Esophagus squamous epithelium (tissue), 4 donors: Measurements from ENCODE around the gene ZNF185.

ENCODE experiments used
- POLR2A ChIP-seq, 4 donors: fragments of 450-650 bp; IDR thresholded peaks; one replicate each; pipeline ENCODE4 v1.6.1; 2017; ENCODE audit warnings: antibody characterized with exemption in 4 of 4, mild to moderate bottlenecking in 4 of 4, moderate library complexity in 3 of 4
- TF ChIP-seq, protein P1 (sequence below), 6 experiments: fragments of 450-650 bp in 4 of 6; fragments of 200-600 bp in 2 of 6; sonication (generic) in 2 of 6; IDR thresholded peaks; one replicate each; pipeline ENCODE4 v1.5.1; 2016 to 2019; ENCODE audit warnings: antibody characterized with exemption in 6 of 6, mild to moderate bottlenecking in 4 of 6, moderate library complexity in 4 of 6

DNA sequence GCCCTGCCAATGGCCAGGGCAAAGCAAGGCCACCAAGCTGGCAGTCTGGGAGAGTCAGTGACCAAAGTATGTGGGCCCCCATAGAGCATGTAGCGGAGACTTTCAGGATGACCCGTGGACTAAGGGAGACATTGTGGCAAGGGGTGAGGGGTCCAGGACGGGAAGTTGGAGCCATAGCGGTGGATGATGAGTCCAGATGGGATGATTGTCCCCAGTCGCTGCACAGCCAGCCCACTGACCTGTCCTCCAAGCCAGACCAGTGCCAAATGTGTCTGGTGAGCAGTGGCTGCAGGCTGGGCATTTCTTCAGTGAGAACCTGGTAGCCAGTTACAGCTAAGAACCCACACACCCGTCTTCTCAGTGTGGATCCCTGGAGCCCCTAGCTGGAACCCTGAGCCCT lies 34.3 kb downstream of the ZNF185 start:
- TF ChIP-seq, protein P1, sequence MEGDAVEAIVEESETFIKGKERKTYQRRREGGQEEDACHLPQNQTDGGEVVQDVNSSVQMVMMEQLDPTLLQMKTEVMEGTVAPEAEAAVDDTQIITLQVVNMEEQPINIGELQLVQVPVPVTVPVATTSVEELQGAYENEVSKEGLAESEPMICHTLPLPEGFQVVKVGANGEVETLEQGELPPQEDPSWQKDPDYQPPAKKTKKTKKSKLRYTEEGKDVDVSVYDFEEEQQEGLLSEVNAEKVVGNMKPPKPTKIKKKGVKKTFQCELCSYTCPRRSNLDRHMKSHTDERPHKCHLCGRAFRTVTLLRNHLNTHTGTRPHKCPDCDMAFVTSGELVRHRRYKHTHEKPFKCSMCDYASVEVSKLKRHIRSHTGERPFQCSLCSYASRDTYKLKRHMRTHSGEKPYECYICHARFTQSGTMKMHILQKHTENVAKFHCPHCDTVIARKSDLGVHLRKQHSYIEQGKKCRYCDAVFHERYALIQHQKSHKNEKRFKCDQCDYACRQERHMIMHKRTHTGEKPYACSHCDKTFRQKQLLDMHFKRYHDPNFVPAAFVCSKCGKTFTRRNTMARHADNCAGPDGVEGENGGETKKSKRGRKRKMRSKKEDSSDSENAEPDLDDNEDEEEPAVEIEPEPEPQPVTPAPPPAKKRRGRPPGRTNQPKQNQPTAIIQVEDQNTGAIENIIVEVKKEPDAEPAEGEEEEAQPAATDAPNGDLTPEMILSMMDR (IDR thresholded peaks at IDR 0.05) = no peak
- no peak for TF ChIP-seq POLR2A (IDR thresholded peaks at IDR 0.05)
